HepG2 (cell line): ENCODE measurements around the gene CD70. TPM values are rescaled to one million over a fixed set of nuclear protein-coding genes. Genes with fewer than 3 reads are reported as not detected.

Experiments used
- ATAC-seq: fragments of 200-7000 bp; cut with Tn5 transposase; 3 replicates; pipeline ENCODE4 v1.9.1; 2020; ENCODE audit warnings: mild to moderate bottlenecking, moderate library complexity
- BruUV-seq: library from RNA; stranded (reverse); fragments of 400-500 nt; replicated peaks from 2 replicates; lab custom pipeline; 2021; lab: Mats Ljungman, UMichigan
- CTCF ChIA-PET: fragments of 300-600 bp; formaldehyde crosslinking; extraction: SDS; loops from one replicate; lab custom pipeline; 2021; ENCODE audit warnings: low total read pairs, inconsistent platforms, low intra/inter-chr PET ratio; lab: Yijun Ruan, JAX
- POLR2A ChIA-PET: fragments of 350-600 bp; sonication (Branson Sonifier 250); formaldehyde crosslinking; loops from one replicate; lab custom pipeline; 2020; ENCODE audit warnings: antibody characterized with exemption, inconsistent platforms; lab: Yijun Ruan, JAX
- DNase-seq: peaks from one replicate; pipeline ENCODE4 v3.0.0-alpha.2; 2015; ENCODE audit warnings: low spot score
- FAIRE-seq: peaks from 3 replicates; lab custom pipeline; 2011; peaks lifted over from hg19 to GRCh38; lab: Jason Lieb, UNC
- H2AFZ ChIP-seq: one replicate; pipeline ENCODE4 v1.6.1; 2011; ENCODE audit warnings: low read length, inconsistent platforms
- H3K27ac ChIP-seq: fragments of 300-600 bp; 3 replicates; pipeline ENCODE4 v1.8.0; 2011; ENCODE audit warnings: mixed run types, mild to moderate bottlenecking, mixed read lengths, low read length, inconsistent platforms; ENCODE audit not compliant: insufficient read depth; ENCODE audit errors: extremely low read length
- H3K27me3 ChIP-seq, 2 experiments: fragments of 200-600 bp in 1 of 2; 2 replicates in 1 of 2; 3 replicates in 1 of 2; pipeline versions ENCODE4 v1.6.0 to v1.8.0; 2011; ENCODE audit warnings: low read length in 2 of 2, mild to moderate bottlenecking in 2 of 2, moderate library complexity in 2 of 2, inconsistent platforms in 1 of 2; ENCODE audit not compliant: insufficient read depth in 2 of 2, control insufficient read depth in 1 of 2
- H3K36me3 ChIP-seq, 2 experiments: fragments of 200-600 bp in 1 of 2; replicated peaks in 1 of 2; 2 replicates in 1 of 2; 3 replicates in 1 of 2; pipeline versions ENCODE4 v1.5.1 to v1.8.0; 2011; ENCODE audit warnings: low read length in 2 of 2, inconsistent platforms in 1 of 2; ENCODE audit not compliant: insufficient read depth in 2 of 2, control insufficient read depth in 1 of 2
- H3K4me1 ChIP-seq: 2 replicates; pipeline ENCODE4 v1.5.1; 2012; ENCODE audit warnings: low read length, inconsistent platforms; ENCODE audit not compliant: insufficient read depth
- H3K4me2 ChIP-seq: 2 replicates; pipeline ENCODE4 v1.6.0; 2011; ENCODE audit warnings: low read depth, low read length, inconsistent platforms
- H3K4me3 ChIP-seq, 3 experiments: fragments of 200-600 bp in 1 of 3; sonication (generic), shearing (Covaris generic) in 1 of 3; replicated peaks in 1 of 3; 2 replicates each; pipeline ENCODE4 v1.5.1; 2011 to 2016; ENCODE audit warnings: low read length in 3 of 3, inconsistent platforms in 2 of 3, low read depth in 2 of 3, mild to moderate bottlenecking in 2 of 3, control low read depth in 1 of 3, mixed read lengths in 1 of 3; ENCODE audit not compliant: insufficient read depth in 1 of 3
- H3K79me2 ChIP-seq: one replicate; pipeline ENCODE4 v1.6.1; 2011; ENCODE audit warnings: low read length, inconsistent platforms; ENCODE audit not compliant: insufficient read depth
- H3K9ac ChIP-seq: 2 replicates; pipeline ENCODE4 v1.6.0; 2011; ENCODE audit warnings: mild to moderate bottlenecking, low read depth, low read length, inconsistent platforms; ENCODE audit not compliant: insufficient read depth
- H3K9me3 ChIP-seq: 2 replicates; pipeline ENCODE4 v1.5.1; 2012; ENCODE audit warnings: mild to moderate bottlenecking, low read length
- H4K20me1 ChIP-seq: 2 replicates; pipeline ENCODE4 v1.6.0; 2011; ENCODE audit warnings: inconsistent platforms, mild to moderate bottlenecking, low read length, moderate library complexity; ENCODE audit not compliant: insufficient read depth
- AHDC1 ChIP-seq: sonication (generic); formaldehyde crosslinking; IDR thresholded peaks from 2 replicates; pipeline ENCODE4 v1.5.1; 2020; ENCODE audit warnings: mild to moderate bottlenecking, missing genetic modification reagents, borderline replicate concordance
- ARID4A ChIP-seq: sonication (generic); formaldehyde crosslinking; IDR thresholded peaks from 2 replicates; pipeline ENCODE4 v1.5.0; 2020; ENCODE audit warnings: mild to moderate bottlenecking, missing genetic modification reagents, borderline replicate concordance
- ARNT ChIP-seq: fragments of 450-650 bp; IDR thresholded peaks from 2 replicates; pipeline ENCODE4 v1.6.1; 2017
- BORCS8-MEF2B ChIP-seq: sonication (generic); formaldehyde crosslinking; IDR thresholded peaks from 2 replicates; pipeline ENCODE4 v1.8.0; 2022; ENCODE audit warnings: mild to moderate bottlenecking, missing genetic modification reagents
- CHD4 ChIP-seq: fragments of 200-600 bp; sonication (generic); IDR thresholded peaks from 2 replicates; pipeline ENCODE4 v1.7.0; 2017; ENCODE audit warnings: mild to moderate bottlenecking, low read length, borderline replicate concordance
- KLF16 ChIP-seq, 2 experiments: sonication (generic) in 1 of 2; formaldehyde crosslinking in 1 of 2; IDR thresholded peaks; 2 replicates each; pipeline versions ENCODE4 v1.6.1 to v1.8.0; 2016 to 2023; ENCODE audit warnings: missing genetic modification reagents in 2 of 2, missing compliant biosample characterization in 1 of 2
- MIER3 ChIP-seq: IDR thresholded peaks from 2 replicates; pipeline ENCODE4 v1.6.1; 2016; ENCODE audit warnings: missing compliant biosample characterization, borderline replicate concordance
- PBX2 ChIP-seq: IDR thresholded peaks from 2 replicates; pipeline ENCODE4 v1.6.1; 2016; ENCODE audit warnings: control low read depth
- PRMT3 ChIP-seq: sonication (generic); formaldehyde crosslinking; IDR thresholded peaks from 2 replicates; pipeline ENCODE4 v1.8.1; 2022; ENCODE audit warnings: low read depth, mild to moderate bottlenecking, moderate library complexity, missing genetic modification reagents, borderline replicate concordance
- REXO4 ChIP-seq: sonication (generic); formaldehyde crosslinking; IDR thresholded peaks from 2 replicates; pipeline ENCODE4 v1.8.0; 2022; ENCODE audit warnings: missing genetic modification reagents, mild to moderate bottlenecking, borderline replicate concordance
- ZFP36 ChIP-seq: fragments of 150-350 bp; IDR thresholded peaks from 2 replicates; pipeline ENCODE4 v1.6.1; 2018; ENCODE audit warnings: borderline replicate concordance, low read length, low read depth; ENCODE audit not compliant: partially characterized antibody
- ZMAT3 ChIP-seq: sonication (generic); formaldehyde crosslinking; conservative IDR thresholded peaks from 2 replicates; pipeline ENCODE4 v1.7.0; 2021; ENCODE audit warnings: missing genetic modification reagents
- ZNF253 ChIP-seq: sonication (generic); formaldehyde crosslinking; IDR thresholded peaks from 2 replicates; pipeline ENCODE4 v1.8.0; 2022; ENCODE audit warnings: mild to moderate bottlenecking, missing genetic modification reagents, borderline replicate concordance
- ZNF282 ChIP-seq: fragments of 450-650 bp; IDR thresholded peaks from 2 replicates; pipeline ENCODE4 v1.6.1; 2018; ENCODE audit not compliant: partially characterized antibody
- WGBS: methylation state at CpG from one replicate; pipeline ENCODE4 v1.1.6; 2017; ENCODE audit warnings: low lambda C conversion rate; 5-methylcytosine and 5-hydroxymethylcytosine counted together
- in situ Hi-C: cut with HindIII; loops from 2 replicates; pipeline ENCODE4 v1.10.0; 2017; ENCODE audit warnings: low pct_unique_long_range_greater_than_20kb; ENCODE audit not compliant: extremely low pct_ligation_motif_present
- intact Hi-C: fragments of 100-400 bp; cut with micrococcal nuclease; formaldehyde crosslinking; loops from one replicate; pipeline ENCODE4 v1.10.0; 2022; ENCODE audit not compliant: unreplicated experiment
- polyA plus RNA-seq, 8 experiments: library from polyadenylated mRNA; depleted of rRNA in 3 of 8; stranded (reverse) in 7 of 8; unstranded in 1 of 8; fragments of >200 nt; fragmentation: Illumina TruSeq in 4 of 8; extraction: Trizol in 4 of 8; gene quantifications; 2 replicates each; pipeline versions ENCODE4 v1.2.1 to v1.2.3, GENCODE V29; 2011 to 2016; ENCODE audit warnings: low read depth in 4 of 8, missing spikeins in 1 of 8, mixed read lengths in 1 of 8; ENCODE audit not compliant: insufficient read depth in 1 of 8
- total RNA-seq, 5 experiments: library from RNA; depleted of rRNA; stranded (reverse); fragments of >200 nt; fragmentation: Illumina TruSeq; extraction: Trizol; gene quantifications; 2 replicates each; pipeline ENCODE4 v1.2.3, GENCODE V29; 2016; ENCODE audit warnings: low read depth in 1 of 5

CD70 gene
- total and polyA plus RNA-seq, 2 of the 13 experiments (the other 11 are each of a cell fraction or from before 2014, with no cell fraction given) = 0.13 TPM; not detected in 1

- in situ Hi-C loops (no loop called here), intact Hi-C loops (no loop called here)
- ChIA-PET CTCF (no interaction called here), POLR2A (no interaction called here)
- no TSS peak for BruUV-seq
- no peaks in the 10 kb centered on the region for H3K27me3 ChIP-seq
- no peak overlapping the region for H3K9ac ChIP-seq
- 39% methylated on average over 8 of the region's 8 CpGs for WGBS
- no peak overlapping the region for H3K27ac ChIP-seq
- no peak overlapping the region for H3K4me3 ChIP-seq
- no peaks in the 10 kb centered on the region for H4K20me1 ChIP-seq
- H3K4me1 ChIP-seq = peaks cover 30% of the 10 kb centered on the region
- FAIRE-seq (no peak), DNase-seq (no peak), ATAC-seq (no peak)
- H3K36me3 ChIP-seq = no peaks in the 10 kb centered on the region
- H3K9me3 ChIP-seq = no peaks in the 10 kb centered on the region
- no peak overlapping the region for H2AFZ ChIP-seq
- H3K4me2 ChIP-seq = no peak overlapping the region
- no peaks in the 10 kb centered on the region for H3K79me2 ChIP-seq
- TF ChIP-seq REXO4 (no peak), ZNF253 (no peak), AHDC1 (no peak), ZFP36 (no peak), ARID4A (CRISPR knock-in tag) (no peak), ZMAT3 (CRISPR knock-in tag) (no peak), PRMT3 (CRISPR knock-in tag) (no peak), ZNF282 (no peak), KLF16 (CRISPR knock-in tag; IDR thresholded peaks at IDR 0.05) (no peak), CHD4 (no peak), PBX2 (CRISPR knock-in tag) (no peak), ARNT (no peak), BORCS8-MEF2B (CRISPR knock-in tag) (no peak), MIER3 (CRISPR knock-in tag) (no peak)
Observed at GRCh38 chr19:6599866-6600454, 9.0 kb upstream of the CD70 start.
